Left ventricle myocardium inferior (tissue), 1 donor: ENCODE results near the gene MAPK8IP3. TPM values are rescaled to one million over a fixed set of nuclear protein-coding genes. Genes with fewer than 3 reads are reported as not detected.

Experiments used
- DNase-seq: peaks from one replicate; pipeline ENCODE4 v3.0.0-alpha.2; 2020
- H3K27ac ChIP-seq: fragments of 200-600 bp; replicated peaks from 2 replicates; pipeline ENCODE4 v1.8.0; 2021
- H3K27me3 ChIP-seq: fragments of 200-600 bp; 2 replicates; pipeline ENCODE4 v1.8.0; 2021; ENCODE audit warnings: low read depth
- H3K36me3 ChIP-seq: fragments of 200-600 bp; 2 replicates; pipeline ENCODE4 v1.8.0; 2021
- H3K4me1 ChIP-seq: fragments of 200-600 bp; 2 replicates; pipeline ENCODE4 v1.8.0; 2021
- H3K4me3 ChIP-seq: fragments of 200-600 bp; 2 replicates; pipeline ENCODE4 v1.8.0; 2021; ENCODE audit warnings: mild to moderate bottlenecking, moderate library complexity
- H3K9me3 ChIP-seq: fragments of 200-600 bp; replicated peaks from 2 replicates; pipeline ENCODE4 v1.8.0; 2021
- CTCF ChIP-seq: fragments of 200-600 bp; IDR thresholded peaks from 2 replicates; pipeline ENCODE4 v1.8.0; 2021; ENCODE audit warnings: antibody characterized with exemption, mild to moderate bottlenecking, borderline replicate concordance
- intact Hi-C: fragments of 100-400 bp; cut with micrococcal nuclease; formaldehyde crosslinking; loops from one replicate; pipeline ENCODE4 v1.11.0; 2022
- total RNA-seq: library from RNA; stranded (reverse); fragmentation: NEBNext Ultra II Directional; extraction: Animal tissue kit (Norgen Biotek cat#: 25700); gene quantifications from one replicate; pipeline ENCODE4 v1.2.1, GENCODE V29; 2021
- donor health status: DM: no; HTN: yes; CAD: no; lungs with severe emphysema.

Gene MAPK8IP3
- total RNA-seq, 1 donor from 2014 or later, result 56.0 TPM

GRCh38 chr16:1815461-1815860 lies 109.5 kb downstream of the MAPK8IP3 start:
- TF ChIP-seq CTCF, result no peak
- intact Hi-C loops, result no loop called here
- DNase-seq, result no peak
- no peak overlapping the region for H3K27ac ChIP-seq
- peaks cover 74% of the 10 kb centered on the region for H3K36me3 ChIP-seq
- H3K9me3 ChIP-seq, result no peaks in the 10 kb centered on the region
- H3K27me3 ChIP-seq, result no peaks in the 10 kb centered on the region
- no peaks in the 10 kb centered on the region for H3K4me1 ChIP-seq
- no peak overlapping the region for H3K4me3 ChIP-seq

GRCh38 chr16:1816396-1817275 lies 110.6 kb downstream of the MAPK8IP3 start:
- intact Hi-C loops, result no loop called here
- no peak overlapping the region for H3K4me3 ChIP-seq
- no peaks in the 10 kb centered on the region for H3K4me1 ChIP-seq
- H3K27me3 ChIP-seq, result no peaks in the 10 kb centered on the region
- peaks cover 83% of the 10 kb centered on the region for H3K36me3 ChIP-seq
- no peak for TF ChIP-seq CTCF
- H3K27ac ChIP-seq, result no peak overlapping the region
- no peak for DNase-seq
- no peaks in the 10 kb centered on the region for H3K9me3 ChIP-seq

- Histone ChIP-seq H3K27me3 (no peaks in the 10 kb centered on the region), H3K4me1 (no peaks in the 10 kb centered on the region), H3K36me3 (peaks cover 89% of the 10 kb centered on the region), H3K9me3 (no peaks in the 10 kb centered on the region), H3K4me3 (no peak overlapping the region), H3K27ac (no peak overlapping the region)
- intact Hi-C loops, result no loop called here
- TF ChIP-seq CTCF, result no peak
- DNase-seq, result no peak
Measured at GRCh38 chr16:1817276-1817589, 111.2 kb downstream of the MAPK8IP3 start.

- TF ChIP-seq CTCF, result no peak
- H3K4me3 ChIP-seq, result no peak overlapping the region
- no peak for DNase-seq
- H3K27ac ChIP-seq, result no peak overlapping the region
- peaks cover 94% of the 10 kb centered on the region for H3K36me3 ChIP-seq
- intact Hi-C loops, result no loop called here
- no peaks in the 10 kb centered on the region for H3K9me3 ChIP-seq
- no peaks in the 10 kb centered on the region for H3K27me3 ChIP-seq
- H3K4me1 ChIP-seq, result no peaks in the 10 kb centered on the region
Measured at GRCh38 chr16:1817716-1818115, 111.7 kb downstream of the MAPK8IP3 start.

GRCh38 chr16:1818204-1818872 lies 112.3 kb downstream of the MAPK8IP3 start:
- DNase-seq, result no peak
- no peaks in the 10 kb centered on the region for H3K9me3 ChIP-seq
- H3K36me3 ChIP-seq, result peaks cover 95% of the 10 kb centered on the region
- H3K27ac ChIP-seq, result no peak overlapping the region
- intact Hi-C loops, result no loop called here
- no peaks in the 10 kb centered on the region for H3K27me3 ChIP-seq
- H3K4me1 ChIP-seq, result peaks cover 2% of the 10 kb centered on the region
- H3K4me3 ChIP-seq, result no peak overlapping the region
- no peak for TF ChIP-seq CTCF
